ENCODE results near the gene TBC1D20.
"Not testable (repeated sequence)": the region's sequence is repeated elsewhere in the genome, so short reads cannot be mapped to it uniquely, and the experiment has no call there.

TBC1D20 gene

GRCh38 chr20:399182-399707 is 63.1 kb downstream of the TBC1D20 start:
- Histone ChIP-seq H3K4me1 (ENCODE audit: control insufficient read depth, insufficient read depth, low read length, unreplicated experiment) (peaks cover 5% of the 10 kb centered on the region), H3K27ac (ENCODE audit: low read depth, low read length) (no peak overlapping the region), H3K4me3 (ENCODE audit: low read depth, low read length) (no peak overlapping the region)

GRCh38 chr20:397432-398237 is 64.7 kb downstream of the TBC1D20 start:
- H3K4me3 ChIP-seq (ENCODE audit: low read depth, low read length) = no peak overlapping the region
- H3K27me3 ChIP-seq (ENCODE audit: insufficient read depth, low read length) = no peaks in the 10 kb centered on the region
- H3K36me3 ChIP-seq (ENCODE audit: insufficient read depth, low read length) = peaks cover 3% of the 10 kb centered on the region
- H3K4me1 ChIP-seq (ENCODE audit: control insufficient read depth, insufficient read depth, low read length, unreplicated experiment) = peaks cover 5% of the 10 kb centered on the region
- H2AFZ ChIP-seq (ENCODE audit: low read length, unreplicated experiment) = no peak overlapping the region
- H3K79me2 ChIP-seq (ENCODE audit: control insufficient read depth, insufficient read depth, low read length, unreplicated experiment) = no peaks in the 10 kb centered on the region
- H3K27ac ChIP-seq (ENCODE audit: low read depth, low read length) = no peak overlapping the region

More at GRCh38 chr20:399182-399707, 63.1 kb downstream of the TBC1D20 start:
- Histone ChIP-seq H3K27me3 (ENCODE audit: insufficient read depth, low read length) (no peaks in the 10 kb centered on the region), H3K36me3 (ENCODE audit: insufficient read depth, low read length) (peaks cover 2% of the 10 kb centered on the region), H3K79me2 (ENCODE audit: control insufficient read depth, insufficient read depth, low read length, unreplicated experiment) (no peaks in the 10 kb centered on the region), H2AFZ (ENCODE audit: low read length, unreplicated experiment) (no peak overlapping the region)

- Histone ChIP-seq H3K4me3 (ENCODE audit: low read depth, low read length) (no peak overlapping the region), H3K36me3 (ENCODE audit: insufficient read depth, low read length) (peaks cover 3% of the 10 kb centered on the region), H3K27ac (ENCODE audit: low read depth, low read length) (no peak overlapping the region), H2AFZ (ENCODE audit: low read length, unreplicated experiment) (no peak overlapping the region), H3K79me2 (ENCODE audit: control insufficient read depth, insufficient read depth, low read length, unreplicated experiment) (no peaks in the 10 kb centered on the region), H3K27me3 (ENCODE audit: insufficient read depth, low read length) (no peaks in the 10 kb centered on the region), H3K4me1 (ENCODE audit: control insufficient read depth, insufficient read depth, low read length, unreplicated experiment) (peaks cover 3% of the 10 kb centered on the region)
These were observed 65.5 kb downstream of the TBC1D20 start for GRCh38 chr20:396619-397431.

DNA sequence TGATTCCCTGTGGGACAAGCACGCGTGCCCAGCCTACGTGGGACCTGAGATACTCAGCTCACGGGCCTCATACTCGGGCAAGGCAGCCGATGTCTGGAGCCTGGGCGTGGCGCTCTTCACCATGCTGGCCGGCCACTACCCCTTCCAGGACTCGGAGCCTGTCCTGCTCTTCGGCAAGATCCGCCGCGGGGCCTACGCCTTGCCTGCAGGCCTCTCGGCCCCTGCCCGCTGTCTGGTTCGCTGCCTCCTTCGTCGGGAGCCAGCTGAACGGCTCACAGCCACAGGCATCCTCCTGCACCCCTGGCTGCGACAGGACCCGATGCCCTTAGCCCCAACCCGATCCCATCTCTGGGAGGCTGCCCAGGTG is 66.1 kb downstream of the TBC1D20 start:
- H3K4me1 ChIP-seq (ENCODE audit: control insufficient read depth, insufficient read depth, low read length, unreplicated experiment) = no peaks in the 10 kb centered on the region
- H2AFZ ChIP-seq (ENCODE audit: low read length, unreplicated experiment) = no peak overlapping the region
- H3K27ac ChIP-seq (ENCODE audit: low read depth, low read length) = no peak overlapping the region
- H3K27me3 ChIP-seq (ENCODE audit: insufficient read depth, low read length) = no peaks in the 10 kb centered on the region
- H3K36me3 ChIP-seq (ENCODE audit: insufficient read depth, low read length) = peaks cover 3% of the 10 kb centered on the region
- no peaks in the 10 kb centered on the region for H3K79me2 ChIP-seq (ENCODE audit: control insufficient read depth, insufficient read depth, low read length, unreplicated experiment)
- no peak overlapping the region for H3K4me3 ChIP-seq (ENCODE audit: low read depth, low read length)

- not testable (repeated sequence) for H2AFZ ChIP-seq (ENCODE audit: low read length, unreplicated experiment); H3K4me1 ChIP-seq (ENCODE audit: control insufficient read depth, insufficient read depth, low read length, unreplicated experiment); H3K79me2 ChIP-seq (ENCODE audit: control insufficient read depth, insufficient read depth, low read length, unreplicated experiment); H3K4me3 ChIP-seq (ENCODE audit: low read depth, low read length); H3K27ac ChIP-seq (ENCODE audit: low read depth, low read length); H3K27me3 ChIP-seq (ENCODE audit: insufficient read depth, low read length); H3K36me3 ChIP-seq (ENCODE audit: insufficient read depth, low read length)
These were observed 69.0 kb downstream of the TBC1D20 start for GRCh38 chr20:393296-393695.

DNA sequence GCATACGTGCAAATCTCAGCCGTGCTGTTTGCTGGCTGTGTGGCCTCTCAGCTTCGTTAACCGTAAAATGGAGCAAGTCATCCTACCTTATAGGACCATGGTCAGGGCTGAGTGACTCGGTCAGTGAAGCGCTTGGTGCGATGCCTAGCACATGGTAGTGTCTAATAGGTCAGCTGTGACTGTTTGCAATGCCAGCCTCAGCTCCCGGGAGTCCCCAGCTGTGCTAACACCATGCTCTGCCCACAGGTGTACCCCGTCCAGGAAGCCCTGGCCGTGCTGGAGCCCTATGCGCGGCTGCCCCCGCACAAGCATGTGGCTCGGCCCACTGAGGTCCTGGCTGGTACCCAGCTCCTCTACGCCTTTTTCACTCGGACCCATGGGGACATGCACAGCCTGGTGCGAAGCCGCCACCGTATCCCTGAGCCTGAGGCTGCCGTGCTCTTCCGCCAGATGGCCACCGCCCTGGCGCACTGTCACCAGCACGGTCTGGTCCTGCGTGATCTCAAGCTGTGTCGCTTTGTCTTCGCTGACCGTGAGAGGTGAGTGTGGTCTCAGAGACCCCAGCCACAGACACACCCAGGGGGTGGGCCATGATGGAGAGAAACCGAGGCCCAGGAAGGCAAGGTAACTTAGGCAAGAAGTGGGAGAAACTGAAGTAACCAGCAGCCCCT is 71.2 kb downstream of the TBC1D20 start:
- no peak overlapping the region for H3K27ac ChIP-seq (ENCODE audit: low read depth, low read length)
- no peak overlapping the region for H3K4me3 ChIP-seq (ENCODE audit: low read depth, low read length)
- H3K79me2 ChIP-seq (ENCODE audit: control insufficient read depth, insufficient read depth, low read length, unreplicated experiment) = no peaks in the 10 kb centered on the region
- no peaks in the 10 kb centered on the region for H3K4me1 ChIP-seq (ENCODE audit: control insufficient read depth, insufficient read depth, low read length, unreplicated experiment)
- H2AFZ ChIP-seq (ENCODE audit: low read length, unreplicated experiment) = no peak overlapping the region
- H3K27me3 ChIP-seq (ENCODE audit: insufficient read depth, low read length) = no peaks in the 10 kb centered on the region
- H3K36me3 ChIP-seq (ENCODE audit: insufficient read depth, low read length) = peaks cover 13% of the 10 kb centered on the region

- H2AFZ ChIP-seq (ENCODE audit: low read length, unreplicated experiment) = no peak overlapping the region
- peaks cover 11% of the 10 kb centered on the region; the same call in 1 of the 2 replicates for H3K36me3 ChIP-seq (ENCODE audit: insufficient read depth, low read length)
- H3K4me3 ChIP-seq (ENCODE audit: low read depth, low read length) = no peak overlapping the region
- H3K4me1 ChIP-seq (ENCODE audit: control insufficient read depth, insufficient read depth, low read length, unreplicated experiment) = no peaks in the 10 kb centered on the region
- no peak overlapping the region for H3K27ac ChIP-seq (ENCODE audit: low read depth, low read length)
- no peaks in the 10 kb centered on the region for H3K79me2 ChIP-seq (ENCODE audit: control insufficient read depth, insufficient read depth, low read length, unreplicated experiment)
- H3K27me3 ChIP-seq (ENCODE audit: insufficient read depth, low read length) = no peaks in the 10 kb centered on the region
These were observed 73.1 kb downstream of the TBC1D20 start for GRCh38 chr20:389220-389619.

GRCh38 chr20:388034-388994 is 74.0 kb downstream of the TBC1D20 start:
- Histone ChIP-seq H2AFZ (ENCODE audit: low read length, unreplicated experiment) (no peak overlapping the region), H3K4me3 (ENCODE audit: low read depth, low read length) (no peak overlapping the region), H3K4me1 (ENCODE audit: control insufficient read depth, insufficient read depth, low read length, unreplicated experiment) (no peaks in the 10 kb centered on the region), H3K36me3 (ENCODE audit: insufficient read depth, low read length) (peaks cover 10% of the 10 kb centered on the region; the same call in 1 of the 2 replicates), H3K27ac (ENCODE audit: low read depth, low read length) (no peak overlapping the region), H3K79me2 (ENCODE audit: control insufficient read depth, insufficient read depth, low read length, unreplicated experiment) (no peaks in the 10 kb centered on the region), H3K27me3 (ENCODE audit: insufficient read depth, low read length) (no peaks in the 10 kb centered on the region)

DNA sequence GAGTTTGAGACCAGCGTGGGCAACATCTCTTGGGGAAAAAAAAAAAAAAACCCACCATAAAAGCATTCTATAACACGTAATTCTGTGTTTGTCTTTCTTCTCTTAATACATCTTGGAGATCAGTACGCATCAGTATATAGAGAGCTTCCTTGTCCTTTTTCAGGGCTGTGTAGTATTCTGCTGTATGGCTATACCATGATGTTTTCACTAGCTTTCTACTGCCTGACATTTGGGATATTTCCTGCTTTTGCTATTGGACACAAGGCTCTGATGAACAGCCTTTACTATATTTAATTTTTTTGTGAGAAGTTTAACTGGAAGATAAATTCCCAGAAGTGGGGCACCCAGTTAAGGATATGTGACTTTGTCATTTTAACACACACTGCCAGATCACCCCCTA is 74.8 kb downstream of the TBC1D20 start:
- Histone ChIP-seq H3K4me3 (ENCODE audit: low read depth, low read length) (no peak overlapping the region), H3K36me3 (ENCODE audit: insufficient read depth, low read length) (peaks cover 10% of the 10 kb centered on the region; the same call in 1 of the 2 replicates), H2AFZ (ENCODE audit: low read length, unreplicated experiment) (no peak overlapping the region), H3K79me2 (ENCODE audit: control insufficient read depth, insufficient read depth, low read length, unreplicated experiment) (peaks cover 5% of the 10 kb centered on the region), H3K27ac (ENCODE audit: low read depth, low read length) (no peak overlapping the region), H3K4me1 (ENCODE audit: control insufficient read depth, insufficient read depth, low read length, unreplicated experiment) (no peaks in the 10 kb centered on the region), H3K27me3 (ENCODE audit: insufficient read depth, low read length) (no peaks in the 10 kb centered on the region)

GRCh38 chr20:386634-387033 is 75.7 kb downstream of the TBC1D20 start:
- not testable (repeated sequence) for H3K4me3 ChIP-seq (ENCODE audit: low read depth, low read length); H3K27ac ChIP-seq (ENCODE audit: low read depth, low read length); H3K79me2 ChIP-seq (ENCODE audit: control insufficient read depth, insufficient read depth, low read length, unreplicated experiment); H2AFZ ChIP-seq (ENCODE audit: low read length, unreplicated experiment); H3K27me3 ChIP-seq (ENCODE audit: insufficient read depth, low read length); H3K36me3 ChIP-seq (ENCODE audit: insufficient read depth, low read length); H3K4me1 ChIP-seq (ENCODE audit: control insufficient read depth, insufficient read depth, low read length, unreplicated experiment)
